ENCODE results near the gene TMC5. TPM values are rescaled to one million over a fixed set of nuclear protein-coding genes. Genes with fewer than 3 reads are reported as not detected.
"Not testable (repeated sequence)": the region's sequence is repeated elsewhere in the genome, so short reads cannot be mapped to it uniquely, and the experiment has no call there.

Gene TMC5
- total and polyA plus RNA-seq, 2 of the 8 experiments (the other 6 are each of a cell fraction or from before 2014, with no cell fraction given), result 1.6 to 1.8 TPM

DNA sequence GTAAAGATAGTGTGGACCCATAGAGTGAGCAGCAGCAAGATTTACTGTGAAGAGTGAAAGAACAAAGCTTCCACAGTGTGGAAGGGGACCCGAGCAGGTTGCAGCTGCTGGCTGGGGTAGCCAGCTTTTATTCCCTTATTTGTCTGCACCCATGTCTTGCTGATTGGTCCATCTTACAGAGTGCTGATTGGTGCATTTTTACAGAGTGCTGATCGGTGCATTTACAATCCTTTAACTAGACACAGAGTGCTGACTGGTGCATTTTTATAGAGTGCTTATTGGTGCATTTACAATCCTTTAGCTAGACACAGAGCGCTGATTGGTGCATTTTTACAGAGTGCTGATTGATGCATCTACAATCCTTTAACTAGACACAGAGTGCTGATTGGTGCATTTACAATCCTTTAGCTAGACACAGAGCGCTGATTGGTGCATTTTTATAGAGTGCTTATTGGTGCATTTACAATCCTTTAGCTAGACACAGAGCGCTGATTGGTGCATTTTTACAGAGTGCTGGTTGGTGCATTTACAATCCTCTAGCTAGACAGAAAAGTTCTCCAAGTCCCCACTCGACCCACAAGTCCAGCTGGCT is 26.4 kb upstream of the TMC5 start:
- POLR2A ChIA-PET (ENCODE audit: partially characterized antibody), result interaction anchor here (0.6 to 2.1 kb wide), 2 partner anchors 9 to 111 kb away, joined by 3 to 4 read pairs; no protein-coding TSS in a partner anchor
- not testable (repeated sequence) for H2AFZ ChIP-seq (ENCODE audit: low read length); H3K4me2 ChIP-seq (ENCODE audit: insufficient read depth in 1 of 2, low read depth in 2 of 2, low read length in 2 of 2)

More for the DNA sequence above, 26.4 kb upstream of the TMC5 start:
- not testable (repeated sequence) for H3K9ac ChIP-seq (replicated peaks in 1 of 4; ENCODE audit: extremely low read depth in 1 of 4, low read depth in 3 of 4, low read length in 3 of 4); H2BK5ac ChIP-seq (ENCODE audit: low read depth, low read length); H3K79me1 ChIP-seq (ENCODE audit: low read depth, low read length); H3K4me3 ChIP-seq (ENCODE audit: extremely low read depth in 1 of 4, insufficient read depth in 2 of 4, low read depth in 3 of 4, low read length in 4 of 4); H3K79me2 ChIP-seq (ENCODE audit: control insufficient read depth in 1 of 2, insufficient read depth in 2 of 2, low read length in 2 of 2); H3K27me3 ChIP-seq (replicated peaks in 1 of 4; ENCODE audit: control insufficient read depth in 3 of 4, extremely low read depth in 1 of 4, insufficient read depth in 3 of 4, low read length in 3 of 4); H3K23me2 ChIP-seq (ENCODE audit: low read depth, low read length); H4K91ac ChIP-seq (replicated peaks; ENCODE audit: insufficient read length, low read length); DNase-seq (ENCODE audit: low read depth in 1 of 2, low spot score in 2 of 2); FAIRE-seq; H3K4me1 ChIP-seq (replicated peaks in 1 of 4; ENCODE audit: control insufficient read depth in 3 of 4, insufficient read depth in 4 of 4, low read length in 3 of 4); H4K20me1 ChIP-seq (replicated peaks in 1 of 2; ENCODE audit: control insufficient read depth in 1 of 2, insufficient read depth in 2 of 2, low read length in 2 of 2); H3K56ac ChIP-seq (replicated peaks; ENCODE audit: insufficient read length, low read depth, low read length); H2BK12ac ChIP-seq (ENCODE audit: low read depth, low read length); H3K14ac ChIP-seq (ENCODE audit: insufficient read length); H3K9me3 ChIP-seq (ENCODE audit: insufficient read depth in 2 of 2, low read depth in 1 of 2, low read length in 1 of 2); H3K18ac ChIP-seq (ENCODE audit: extremely low read depth, low read length); H3K23ac ChIP-seq (ENCODE audit: insufficient read length); H3K4ac ChIP-seq (replicated peaks; ENCODE audit: insufficient read length, low read depth, low read length); H3K27ac ChIP-seq (ENCODE audit: low read depth, low read length); H2AK5ac ChIP-seq (ENCODE audit: low read depth, low read length); H4K5ac ChIP-seq (ENCODE audit: insufficient read length, low read depth, low read length); H2BK15ac ChIP-seq (ENCODE audit: low read length); H4K8ac ChIP-seq (ENCODE audit: extremely low read depth, insufficient read depth, low read length); H3K36me3 ChIP-seq (ENCODE audit: control insufficient read depth in 2 of 4, insufficient read depth in 4 of 4, low read length in 3 of 4); H2BK120ac ChIP-seq (replicated peaks; ENCODE audit: low read depth, low read length); H2BK20ac ChIP-seq (ENCODE audit: low read length)
- CTCF ChIA-PET (ENCODE audit: partially characterized antibody), result interaction anchor here (0.7 to 6.9 kb wide), 12 partner anchors 8 to 452 kb away, joined by 3 to 113 read pairs (median 4); no protein-coding TSS in a partner anchor
- 90% methylated on average over 6 of the region's 6 CpGs; no CpG with 5 or more reads in 1 of the 2 experiments for WGBS, 2 experiments (ENCODE audit: extremely low coverage in 1 of 2, insufficient coverage in 1 of 2, insufficient read length in 1 of 2, insufficient replicate concordance in 2 of 2, low coverage in 1 of 2, low lambda C conversion rate in 2 of 2, missing lambda C conversion rate in 1 of 2)
